GM21723 (cell line): ENCODE data around the gene ACYP2.
A peak's percentile ranks its signal among the peaks of the same experiment; 100 is the strongest.
"Not testable (repeated sequence)": the region's sequence is repeated elsewhere in the genome, so short reads cannot be mapped to it uniquely, and the experiment has no call there.

ENCODE experiments used
- ATAC-seq: cut with Tn5 transposase; IDR thresholded peaks from one replicate; pipeline ENCODE4 v1.9.1; 2021; ENCODE audit warnings: mild to moderate bottlenecking, moderate library complexity; ENCODE audit not compliant: unreplicated experiment

The ACYP2 gene

DNA sequence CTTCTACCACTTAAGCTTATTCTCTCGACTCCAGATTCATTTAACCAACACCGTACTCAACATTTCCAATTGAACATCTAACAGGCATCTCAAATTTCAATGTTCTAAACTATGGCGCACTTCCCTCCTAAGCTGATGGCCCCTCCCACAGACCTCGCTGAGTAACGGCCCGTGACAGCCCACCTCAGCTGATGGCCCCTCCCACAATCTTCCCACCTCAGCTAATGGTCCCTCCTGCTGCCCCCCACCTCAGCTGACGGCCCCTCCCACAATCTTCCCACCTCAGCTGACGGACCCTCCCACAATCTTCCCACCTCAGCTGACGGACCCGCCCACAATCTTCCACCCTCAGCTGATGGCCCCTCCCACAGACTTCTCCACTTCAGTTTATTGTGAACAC, 197.7 kb downstream of the ACYP2 start:
- ATAC-seq: no peak

DNA sequence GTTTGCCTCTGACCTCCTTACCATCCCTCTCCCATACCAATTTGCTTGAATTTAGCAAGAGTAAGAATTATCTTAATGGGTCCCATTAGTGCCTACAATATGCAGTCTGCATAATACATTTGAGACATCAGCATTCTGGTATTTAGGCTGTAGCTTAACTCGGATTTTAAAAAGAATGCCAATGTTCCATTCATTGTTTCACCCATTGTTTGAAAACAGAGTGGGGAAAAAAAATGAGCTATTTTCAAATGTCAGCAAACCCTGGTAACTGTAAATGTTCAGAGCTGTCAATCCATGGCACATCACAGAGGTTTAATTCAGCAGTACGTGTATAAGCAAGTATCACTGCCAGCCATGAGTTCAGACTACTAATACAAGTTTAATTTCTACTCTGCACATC, 202.6 kb downstream of the ACYP2 start:
- no peak for ATAC-seq

DNA sequence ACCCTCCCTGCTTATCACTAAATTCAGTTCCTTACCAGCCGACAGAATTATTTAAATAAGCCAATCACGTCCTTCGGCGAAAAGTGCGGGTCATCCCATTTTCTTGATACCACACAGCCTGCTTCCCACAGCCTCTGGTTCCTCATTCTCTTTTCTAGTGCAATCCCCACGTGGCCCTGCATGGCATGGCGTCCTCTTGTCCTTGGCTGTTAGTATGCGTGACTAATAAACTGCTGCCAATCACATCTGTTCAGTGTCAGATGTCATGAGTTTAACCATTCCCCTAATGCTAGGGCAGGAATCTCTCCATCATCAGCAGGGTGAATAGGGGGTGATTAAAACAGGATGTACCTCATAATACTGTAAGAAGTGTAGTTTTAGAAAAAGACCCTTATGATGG, 203.4 kb downstream of the ACYP2 start:
- no peak for ATAC-seq

DNA sequence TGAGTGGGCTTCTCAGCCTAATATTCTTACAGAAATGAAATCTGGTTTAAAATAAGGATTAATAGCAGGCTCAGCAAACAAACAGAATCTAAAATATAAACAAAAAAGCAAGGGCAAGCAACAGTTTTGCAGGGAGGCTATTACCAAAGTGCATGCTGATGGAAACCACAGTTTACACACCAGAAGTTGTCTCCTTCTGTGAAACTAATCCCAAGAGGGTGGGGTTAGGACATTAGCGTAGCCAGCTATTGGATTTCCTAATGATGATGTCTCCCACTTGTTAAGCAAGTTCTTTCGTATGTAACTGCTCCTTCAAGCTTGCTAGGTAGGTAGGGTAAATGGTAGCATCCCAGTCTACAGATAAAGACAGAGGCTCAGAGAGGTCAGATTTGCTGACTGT, 205.6 kb downstream of the ACYP2 start:
- ATAC-seq: no peak

DNA sequence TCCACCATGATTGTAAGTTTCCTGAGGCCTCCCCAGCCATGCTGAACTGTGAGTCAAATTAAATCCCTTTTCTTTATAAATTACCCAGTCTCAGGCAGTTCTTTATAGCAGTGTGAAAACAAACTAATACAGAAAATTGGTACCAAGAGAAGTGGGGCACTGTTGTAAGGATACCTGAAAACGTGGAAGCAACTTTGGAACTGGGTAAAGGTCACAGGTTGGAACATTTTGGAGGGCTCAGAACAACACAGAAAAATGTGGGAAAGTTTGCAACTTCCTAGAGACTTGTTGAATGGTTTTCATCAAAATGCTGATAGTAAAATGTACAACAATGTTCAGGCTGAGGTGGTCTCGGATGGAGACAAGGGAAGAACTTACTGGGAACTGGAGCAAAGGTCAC, 209.1 kb downstream of the ACYP2 start:
- not testable (repeated sequence) for ATAC-seq

DNA sequence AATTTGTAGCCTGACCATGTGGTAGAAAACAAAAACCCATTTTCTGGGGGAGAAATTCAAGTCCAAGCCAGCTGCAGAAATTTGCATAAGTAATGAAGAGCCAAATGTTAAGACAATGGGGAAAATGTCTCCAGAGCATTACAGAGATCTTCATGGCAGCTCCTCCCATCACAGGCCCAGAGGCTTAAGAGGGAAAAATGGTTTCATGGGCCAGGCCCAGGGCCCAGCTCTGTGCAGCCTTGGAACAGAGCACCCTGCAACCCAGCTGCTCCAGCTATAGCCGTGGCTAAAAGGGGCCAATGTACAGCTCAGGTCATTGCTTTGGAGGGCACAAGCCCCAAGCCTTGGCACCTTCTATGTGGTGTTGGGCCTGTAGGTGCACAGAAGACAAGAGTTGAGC, 209.7 kb downstream of the ACYP2 start:
- ATAC-seq: no peak

DNA sequence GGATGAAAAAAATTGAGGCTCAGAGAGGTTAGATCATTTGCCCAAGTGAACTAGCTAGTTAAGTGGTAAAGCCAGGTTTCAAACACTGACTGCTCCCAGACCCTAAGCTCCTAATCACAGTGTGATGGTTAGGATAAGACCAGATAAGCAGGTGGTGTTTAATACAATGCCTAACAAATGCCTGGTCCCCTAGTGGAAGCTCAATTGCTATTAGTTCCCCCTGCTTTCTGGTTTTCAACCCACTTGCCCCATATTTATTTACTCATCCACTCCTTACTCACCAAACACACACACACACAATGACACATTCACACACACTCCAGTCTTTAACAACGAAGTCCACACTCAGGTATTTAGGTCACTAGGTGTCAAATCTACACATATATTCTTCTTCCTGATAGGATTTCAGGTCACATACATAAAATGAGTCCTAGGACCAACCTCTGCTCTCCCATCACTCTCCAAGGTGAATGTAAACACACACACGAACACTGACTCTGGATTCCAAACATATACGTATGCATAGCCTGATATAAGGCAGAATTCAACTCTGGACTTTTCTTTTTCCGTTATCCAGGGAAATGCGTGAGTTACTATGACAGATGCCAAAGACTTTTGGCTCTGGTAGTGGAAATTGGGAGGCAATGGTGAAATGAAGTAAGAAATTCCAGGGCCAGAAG, 214.2 kb downstream of the ACYP2 start:
- no peak for ATAC-seq

DNA sequence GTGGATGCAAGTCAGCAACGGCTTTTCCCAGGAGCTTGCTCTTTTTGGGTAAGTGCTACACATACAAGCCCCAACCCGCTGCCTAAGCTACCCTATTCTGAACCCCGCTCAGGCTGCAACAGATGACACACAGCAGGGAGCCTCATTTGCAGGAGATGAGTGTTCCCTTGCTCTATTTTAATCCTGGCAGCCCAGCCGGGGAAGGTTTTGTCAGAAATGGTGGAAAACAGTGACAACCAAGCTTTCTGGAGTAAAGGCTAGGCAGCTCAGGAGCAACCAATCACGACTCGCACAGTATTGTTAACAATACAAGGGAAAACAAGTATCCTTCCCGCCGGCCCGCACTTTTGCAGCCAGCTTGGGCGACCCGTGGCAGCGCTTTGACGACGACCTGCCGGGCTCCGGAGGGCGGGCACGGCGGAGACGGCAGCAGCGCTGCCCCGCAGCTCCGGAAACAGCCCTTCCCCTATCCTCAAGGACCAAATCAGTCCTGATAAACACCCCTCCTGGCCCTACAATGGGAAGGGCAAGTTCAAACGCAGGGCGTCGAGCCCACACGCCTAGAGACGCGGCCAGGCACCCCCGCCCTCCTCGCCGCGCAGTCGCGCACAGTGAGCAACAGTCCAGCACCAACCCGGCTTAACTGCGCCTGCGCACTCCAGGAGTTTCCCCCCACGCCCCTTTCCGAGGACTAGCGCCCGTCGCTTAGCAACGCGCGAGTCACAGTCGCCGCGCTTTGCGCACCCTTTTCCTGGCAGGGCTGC, 214.9 kb downstream of the ACYP2 start:
- ATAC-seq: peak; percentile 99

DNA sequence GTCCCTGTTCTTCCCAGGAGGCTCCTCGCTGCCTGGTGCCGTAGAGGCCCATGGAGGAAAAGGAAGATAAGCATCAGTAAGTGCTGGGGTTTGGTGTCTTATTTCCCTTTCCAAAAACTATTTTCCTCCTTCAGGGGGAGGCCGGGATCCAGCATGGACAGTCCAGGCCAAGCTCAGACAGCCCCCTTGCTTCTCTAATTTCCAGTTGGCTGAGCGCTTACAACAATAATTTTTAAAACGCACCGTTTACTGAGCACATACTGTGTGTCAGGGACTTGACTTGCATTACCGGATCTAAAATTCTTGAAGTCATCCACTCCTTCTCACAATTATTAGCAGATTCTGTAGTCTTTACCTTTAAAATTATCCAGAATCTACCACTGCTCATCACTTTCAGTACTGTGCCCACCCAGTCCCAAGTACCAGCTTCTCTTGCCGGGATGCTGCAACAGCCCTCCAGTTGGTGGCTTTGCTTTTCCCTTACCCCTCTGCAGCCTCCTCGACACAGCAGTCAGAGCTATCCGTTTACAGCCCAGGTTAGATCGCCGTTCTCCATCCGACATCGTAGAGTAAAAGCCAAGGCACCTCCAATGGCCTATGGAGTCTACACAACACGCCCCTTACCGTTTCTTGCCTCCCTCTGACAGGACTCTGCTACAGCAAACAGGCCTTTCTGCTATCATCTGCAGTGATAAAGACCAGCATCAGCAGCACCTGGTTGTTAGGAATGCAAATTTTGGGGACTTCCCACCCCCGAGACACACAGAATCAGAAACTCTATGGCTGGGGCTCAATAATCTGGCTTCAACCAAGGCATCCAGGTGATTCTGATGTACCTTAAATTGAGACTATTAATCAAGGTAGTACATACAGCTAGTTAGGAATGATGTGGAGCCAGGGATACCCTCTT, 215.8 kb downstream of the ACYP2 start:
- ATAC-seq: peak; percentile 13

DNA sequence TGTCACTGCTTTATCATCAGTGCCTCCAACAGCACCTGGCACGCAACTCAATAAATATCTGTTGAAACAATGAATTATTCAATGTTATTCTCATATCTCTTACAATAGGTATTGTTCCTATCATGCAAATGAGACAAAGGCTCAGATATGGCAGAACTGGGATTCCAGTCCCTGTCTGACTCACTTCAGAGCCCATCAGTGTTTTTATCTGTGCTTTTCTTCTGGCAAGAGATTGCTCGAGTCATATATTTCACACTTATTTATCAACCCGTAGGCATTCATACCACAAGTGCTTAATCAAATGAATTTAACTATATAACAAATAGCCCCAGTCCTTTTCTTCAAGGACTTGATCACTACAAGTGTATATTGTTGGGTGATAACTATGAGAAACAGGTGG, 217.0 kb downstream of the ACYP2 start:
- ATAC-seq: no peak

DNA sequence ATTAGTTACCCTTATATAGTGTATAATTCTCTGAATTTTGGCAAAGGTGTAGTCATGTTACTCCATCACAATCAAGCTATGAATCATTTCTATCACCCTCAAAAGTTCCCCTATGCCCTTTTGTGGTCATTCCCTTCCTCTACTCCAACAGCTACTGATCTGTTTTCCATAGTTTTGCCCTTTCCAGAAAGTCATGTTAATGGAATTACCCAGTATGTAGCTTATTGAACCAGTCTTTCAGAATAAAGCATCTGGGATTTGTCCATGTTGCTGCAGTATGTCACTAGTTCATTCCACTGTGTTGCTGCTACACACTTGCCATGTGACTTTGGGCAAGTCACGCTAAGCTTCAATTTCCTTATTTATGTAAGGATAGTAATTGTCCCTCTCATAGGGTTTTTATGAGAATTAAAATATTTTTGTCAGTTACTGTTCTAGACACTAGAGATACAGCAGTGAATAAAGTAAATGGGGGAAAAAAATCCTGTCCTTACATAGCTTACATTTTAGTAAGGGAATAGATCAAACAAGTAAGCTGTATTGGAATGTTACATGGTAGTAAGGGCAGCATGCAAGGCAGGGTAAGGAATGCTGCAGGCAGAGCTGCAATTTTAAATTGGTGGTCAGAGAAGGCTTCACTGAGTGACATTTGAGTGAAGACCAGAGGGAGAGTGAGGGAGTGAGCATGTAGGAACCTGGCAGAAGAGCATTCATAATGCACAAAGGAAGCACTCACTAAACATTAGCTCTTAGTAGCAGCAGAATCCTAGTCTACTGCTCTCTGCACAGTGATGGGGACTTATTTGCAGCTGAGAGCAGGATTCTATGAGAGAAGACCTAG, 220.9 kb downstream of the ACYP2 start:
- no peak for ATAC-seq

DNA sequence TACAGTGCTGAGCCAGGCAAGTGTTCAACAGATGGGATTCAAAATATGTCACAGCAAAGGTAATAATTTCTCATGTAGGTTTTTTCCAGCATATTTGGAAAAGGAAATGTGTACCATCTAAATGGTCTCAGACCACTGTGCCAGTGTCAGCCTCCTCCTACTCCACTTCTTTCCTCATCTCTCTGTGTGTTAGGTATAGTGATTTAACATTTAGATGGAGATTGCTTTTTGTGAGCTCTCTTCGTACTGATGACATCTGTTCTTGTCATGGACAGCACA, 221.5 kb downstream of the ACYP2 start:
- no peak for ATAC-seq

DNA sequence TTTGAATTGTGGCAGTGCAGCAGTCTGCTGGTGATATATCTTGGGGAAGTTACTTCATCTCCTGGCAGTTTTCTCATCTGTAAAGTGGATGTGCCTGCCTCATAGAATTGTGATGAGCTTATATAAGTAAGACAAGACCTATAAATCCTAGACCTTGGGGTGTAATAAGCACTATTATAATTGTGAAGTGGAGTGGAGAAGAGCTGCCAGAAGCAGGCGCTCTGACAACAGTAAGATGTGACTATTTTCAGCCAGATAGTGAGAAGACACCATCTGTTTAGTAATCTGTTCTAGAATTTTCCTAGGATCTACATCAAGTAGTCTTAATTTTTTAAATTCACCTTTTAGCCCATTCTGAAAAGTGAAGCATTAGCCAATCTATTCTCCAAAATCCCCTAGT, 226.2 kb downstream of the ACYP2 start:
- no peak for ATAC-seq

DNA sequence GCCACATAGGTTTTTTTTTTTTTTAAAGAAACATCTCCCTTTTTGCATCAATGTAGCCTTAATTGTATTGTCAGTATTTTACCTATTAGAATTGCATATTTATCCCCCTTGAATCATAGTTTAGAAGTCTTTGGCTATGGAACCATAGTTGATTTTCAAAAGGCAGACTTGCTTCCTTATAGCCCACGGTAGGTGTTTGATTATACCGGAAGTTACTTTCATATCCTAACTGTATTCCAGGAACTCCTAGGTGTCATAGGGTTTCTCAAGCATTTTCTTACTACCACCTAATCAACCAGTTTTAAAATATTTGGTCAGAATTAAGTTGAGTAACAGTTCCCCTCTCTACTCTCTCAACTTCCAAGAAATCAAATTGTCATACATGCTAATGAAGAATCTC, 227.2 kb downstream of the ACYP2 start:
- no peak for ATAC-seq

DNA sequence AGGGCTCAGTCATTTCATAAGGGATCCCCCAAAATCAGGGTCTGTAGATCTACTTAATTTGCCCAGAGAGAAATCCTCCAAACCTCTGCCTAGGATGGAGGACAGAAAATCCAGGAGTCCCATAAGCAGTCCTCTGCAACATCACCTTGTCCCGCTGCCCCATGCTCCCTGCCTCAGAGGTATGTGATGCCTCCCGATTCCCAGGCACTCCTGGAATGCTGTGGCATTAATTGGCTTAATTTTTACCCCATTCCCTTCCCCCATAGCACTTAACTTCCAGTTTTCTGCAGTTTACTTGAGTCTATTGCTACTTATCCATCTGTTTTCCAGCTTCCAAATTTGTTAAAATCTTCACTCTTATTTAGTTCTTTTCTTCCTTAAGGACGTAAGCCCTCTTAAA, 232.2 kb downstream of the ACYP2 start:
- ATAC-seq: no peak

DNA sequence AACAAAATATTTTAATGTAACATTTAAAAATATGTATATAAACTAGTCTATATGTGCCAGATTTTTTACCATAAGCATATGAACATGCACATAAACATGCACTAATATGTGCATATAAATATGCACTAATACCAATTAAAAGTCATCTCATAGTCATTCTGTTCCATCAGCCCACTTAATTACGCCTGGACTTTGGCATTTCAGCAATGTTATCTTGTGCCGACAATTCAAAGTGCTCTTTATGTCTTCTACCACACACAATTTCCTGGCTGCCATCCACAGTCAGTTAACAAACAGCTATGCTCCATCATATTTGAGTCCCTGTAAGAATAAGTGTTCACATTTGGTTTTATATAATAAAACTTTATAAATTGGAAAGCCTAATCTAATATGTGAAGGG, 233.2 kb downstream of the ACYP2 start:
- no peak for ATAC-seq

DNA sequence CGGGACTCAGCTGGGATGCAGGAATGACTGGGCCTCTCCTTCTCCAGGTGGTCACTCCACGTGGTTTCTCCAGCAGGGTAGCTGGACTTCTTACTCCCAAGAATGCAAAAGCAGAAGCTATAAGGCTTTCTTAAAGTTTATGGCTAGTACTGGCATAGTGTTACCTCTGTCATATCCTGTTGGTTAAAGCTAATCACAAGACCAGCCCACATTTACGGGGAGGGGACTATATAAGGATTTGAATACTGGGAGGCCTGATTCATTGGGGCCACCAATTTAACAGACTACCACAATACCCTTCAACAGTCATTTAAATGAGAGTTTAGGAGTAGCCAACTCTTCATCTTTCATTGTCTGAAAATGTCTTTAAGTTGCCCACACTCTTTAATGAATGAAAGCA, 235.0 kb downstream of the ACYP2 start:
- no peak for ATAC-seq

DNA sequence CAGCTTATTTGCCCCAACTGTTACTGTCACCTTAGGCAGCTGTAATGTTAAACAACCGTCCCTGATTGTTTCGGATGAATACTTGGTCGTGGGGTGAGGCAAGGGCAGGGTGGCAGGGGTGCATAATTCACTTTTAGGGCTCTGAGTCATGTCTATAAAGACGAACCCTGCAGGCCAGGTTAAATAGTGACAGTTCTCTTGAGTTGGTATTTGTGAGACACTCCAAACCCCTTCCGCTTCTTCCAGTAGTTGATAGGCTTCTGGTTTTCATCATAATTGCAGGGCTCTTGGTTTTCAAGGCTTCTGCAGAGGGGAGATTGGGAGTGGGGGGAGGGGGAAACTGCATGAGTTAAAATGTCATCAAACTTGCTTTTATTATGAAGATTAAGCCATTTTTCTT, 237.8 kb downstream of the ACYP2 start:
- no peak for ATAC-seq
